Measurements from ENCODE around the gene OR1D2.
"Not testable (repeated sequence)": the region's sequence is repeated elsewhere in the genome, so short reads cannot be mapped to it uniquely, and the experiment has no call there.

The OR1D2 gene

GRCh38 chr17:3104322-3104721 lies at the start of gene OR1D2:
Gene OR1D2 (minus strand): TSS chr17:3104422. CDS start chr17:3092996, 11,426 bp downstream.
- DNase-seq, result no peak

GRCh38 chr17:3137494-3137893 lies 33.3 kb upstream of the OR1D2 start:
- DNase-seq, result not testable (repeated sequence)

GRCh38 chr17:3127451-3127850 lies 23.2 kb upstream of the OR1D2 start, which contains the start of gene OR1G1:
Gene OR1G1 (minus strand): TSS chr17:3127551. CDS start chr17:3127551, 0 bp downstream.
- DNase-seq, result no peak

- not testable (repeated sequence) for DNase-seq
Observed at GRCh38 chr17:3073850-3074249, 30.4 kb downstream of the OR1D2 start.

GRCh38 chr17:3065192-3065591 lies 39.0 kb downstream of the OR1D2 start:
- DNase-seq, result not testable (repeated sequence)

GRCh38 chr17:3063507-3063906 lies 40.7 kb downstream of the OR1D2 start, which contains the start of gene OR1D5:
Gene OR1D5 (minus strand): TSS chr17:3063607. CDS start chr17:3063607, 0 bp downstream.
- not testable (repeated sequence) for DNase-seq

- DNase-seq, result not testable (repeated sequence)
Observed at GRCh38 chr17:3062824-3063377, 41.3 kb downstream of the OR1D2 start.

GRCh38 chr17:3054868-3055267 lies 49.4 kb downstream of the OR1D2 start:
- DNase-seq, result not testable (repeated sequence)

GRCh38 chr17:3049705-3050295 lies 54.4 kb downstream of the OR1D2 start:
- DNase-seq, result no peak

- DNase-seq, result peak; percentile 89 to 94
Observed at GRCh38 chr17:3048727-3049471, 55.3 kb downstream of the OR1D2 start.

- DNase-seq, result no peak
Observed at GRCh38 chr17:3046753-3047152, 57.5 kb downstream of the OR1D2 start.

- DNase-seq, result no peak
Observed at GRCh38 chr17:3043737-3044365, 60.4 kb downstream of the OR1D2 start.

GRCh38 chr17:3040882-3041281 lies 63.3 kb downstream of the OR1D2 start:
- no peak for DNase-seq

- DNase-seq, result no peak
Observed at GRCh38 chr17:3039736-3040135, 64.5 kb downstream of the OR1D2 start.

- no peak for DNase-seq
Observed at GRCh38 chr17:3038941-3039340, 65.3 kb downstream of the OR1D2 start.
